Activated CD4-positive, alpha-beta T cell treated with anti-CD3 and anti-CD28 coated beads for 48 hours (primary cell): ENCODE measurements around the gene RBMS1.

ENCODE experiments used
- DNase-seq: peaks from one replicate; pipeline ENCODE4 v3.0.0-alpha.2; 2020

Gene RBMS1

GRCh38 chr2:160269365-160269764, 224.2 kb downstream of the RBMS1 start:
- no peak for DNase-seq

- no peak for DNase-seq
These were observed 225.3 kb downstream of the RBMS1 start for GRCh38 chr2:160268151-160268781.

GRCh38 chr2:160267692-160268091, 225.9 kb downstream of the RBMS1 start:
- no peak for DNase-seq

- peak; percentile 30 for DNase-seq
These were observed 226.6 kb downstream of the RBMS1 start for GRCh38 chr2:160267022-160267421.

GRCh38 chr2:160266037-160266551, 227.5 kb downstream of the RBMS1 start:
- peak; percentile 15 for DNase-seq

- no peak for DNase-seq
These were observed 229.3 kb downstream of the RBMS1 start for GRCh38 chr2:160264308-160264707.

GRCh38 chr2:160261732-160262131, 231.9 kb downstream of the RBMS1 start:
- no peak for DNase-seq

GRCh38 chr2:160258492-160258805, 235.2 kb downstream of the RBMS1 start:
- no peak for DNase-seq

- no peak for DNase-seq
These were observed 235.7 kb downstream of the RBMS1 start for GRCh38 chr2:160257743-160258491.

GRCh38 chr2:160257041-160257742, 236.4 kb downstream of the RBMS1 start:
- DNase-seq = no peak

GRCh38 chr2:160256507-160256906, 237.1 kb downstream of the RBMS1 start:
- DNase-seq = no peak

- DNase-seq = no peak
These were observed 238.2 kb downstream of the RBMS1 start for GRCh38 chr2:160255408-160255807.

GRCh38 chr2:160254189-160254762, 239.3 kb downstream of the RBMS1 start:
- no peak for DNase-seq

- no peak for DNase-seq
These were observed 240.0 kb downstream of the RBMS1 start for GRCh38 chr2:160253440-160254188.

GRCh38 chr2:160252900-160253299, 240.7 kb downstream of the RBMS1 start:
- DNase-seq = no peak

- no peak for DNase-seq
These were observed 241.2 kb downstream of the RBMS1 start for GRCh38 chr2:160252278-160252887.

GRCh38 chr2:160251569-160251968, 242.0 kb downstream of the RBMS1 start:
- no peak for DNase-seq

GRCh38 chr2:160249876-160250275, 243.7 kb downstream of the RBMS1 start:
- no peak for DNase-seq

GRCh38 chr2:160247296-160248035, 246.1 kb downstream of the RBMS1 start:
- no peak for DNase-seq

- no peak for DNase-seq
These were observed 247.3 kb downstream of the RBMS1 start for GRCh38 chr2:160246356-160246755.

GRCh38 chr2:160245614-160246155, 247.9 kb downstream of the RBMS1 start:
- DNase-seq = no peak
